Effector memory CD4-positive, alpha-beta T cell (primary cell): ENCODE data around the gene KLRG1.
A peak's percentile ranks its signal among the peaks of the same experiment; 100 is the strongest.

Experiments
- DNase-seq, 3 donors: peaks; one replicate each; pipeline ENCODE4 v3.0.0-alpha.2; 2020
- H3K27ac ChIP-seq: 2 replicates; pipeline ENCODE4 v1.7.0; 2013; ENCODE audit warnings: mild to moderate bottlenecking, low read length, moderate library complexity; ENCODE audit not compliant: insufficient read depth, poor library complexity, severe bottlenecking
- H3K27me3 ChIP-seq: replicated peaks from 2 replicates; pipeline ENCODE4 v1.7.0; 2013; ENCODE audit warnings: mild to moderate bottlenecking, low read length; ENCODE audit not compliant: insufficient read depth, control insufficient read depth, poor library complexity, severe bottlenecking
- H3K36me3 ChIP-seq: 2 replicates; pipeline ENCODE4 v1.7.0; 2013; ENCODE audit warnings: mild to moderate bottlenecking, low read length, moderate library complexity; ENCODE audit not compliant: control insufficient read depth, insufficient read depth
- H3K4me1 ChIP-seq: 2 replicates; pipeline ENCODE4 v1.7.0; 2013; ENCODE audit warnings: low read length, mild to moderate bottlenecking; ENCODE audit not compliant: control insufficient read depth, insufficient read depth, poor library complexity, severe bottlenecking
- H3K4me3 ChIP-seq: 2 replicates; pipeline ENCODE4 v1.7.0; 2013; ENCODE audit warnings: low read length, low read depth, mild to moderate bottlenecking; ENCODE audit not compliant: insufficient read depth, poor library complexity, severe bottlenecking
- H3K9me3 ChIP-seq: 2 replicates; pipeline ENCODE4 v1.7.0; 2013; ENCODE audit warnings: mild to moderate bottlenecking, low read length, moderate library complexity; ENCODE audit not compliant: control insufficient read depth
- total RNA-seq, 3 donors: gene quantifications; one replicate each; lab custom pipeline; 2026; lab: John Stamatoyannopoulos, UW

KLRG1 gene
- total RNA-seq = 39.5 to 119 (median 52.0) reads per million in 3 donors

- no peak for DNase-seq
- Histone ChIP-seq H3K4me3 (peak within 1 kb of the TSS; percentile 41), H3K27ac (peak within 1 kb of the TSS; percentile 38), H3K36me3 (no peaks in the 10 kb centered on the region), H3K4me1 (peaks cover 17% of the 10 kb centered on the region), H3K27me3 (no peaks in the 10 kb centered on the region), H3K9me3 (no peaks in the 10 kb centered on the region)
Measured at GRCh38 chr12:8989413-8989812, at the start of gene KLRG1. Gene KLRG1, plus strand, starts transcription at chr12:8989546. Its CDS starts 90 bp downstream, at chr12:8989636.

GRCh38 chr12:8941691-8942478 is 47.5 kb upstream of the KLRG1 start:
- H3K36me3 ChIP-seq = peaks cover 48% of the 10 kb centered on the region
- no peak overlapping the region for H3K4me3 ChIP-seq
- H3K27me3 ChIP-seq = no peaks in the 10 kb centered on the region
- peaks cover 3% of the 10 kb centered on the region for H3K4me1 ChIP-seq
- no peaks in the 10 kb centered on the region for H3K9me3 ChIP-seq
- no peak overlapping the region for H3K27ac ChIP-seq
- no peak for DNase-seq

DNA sequence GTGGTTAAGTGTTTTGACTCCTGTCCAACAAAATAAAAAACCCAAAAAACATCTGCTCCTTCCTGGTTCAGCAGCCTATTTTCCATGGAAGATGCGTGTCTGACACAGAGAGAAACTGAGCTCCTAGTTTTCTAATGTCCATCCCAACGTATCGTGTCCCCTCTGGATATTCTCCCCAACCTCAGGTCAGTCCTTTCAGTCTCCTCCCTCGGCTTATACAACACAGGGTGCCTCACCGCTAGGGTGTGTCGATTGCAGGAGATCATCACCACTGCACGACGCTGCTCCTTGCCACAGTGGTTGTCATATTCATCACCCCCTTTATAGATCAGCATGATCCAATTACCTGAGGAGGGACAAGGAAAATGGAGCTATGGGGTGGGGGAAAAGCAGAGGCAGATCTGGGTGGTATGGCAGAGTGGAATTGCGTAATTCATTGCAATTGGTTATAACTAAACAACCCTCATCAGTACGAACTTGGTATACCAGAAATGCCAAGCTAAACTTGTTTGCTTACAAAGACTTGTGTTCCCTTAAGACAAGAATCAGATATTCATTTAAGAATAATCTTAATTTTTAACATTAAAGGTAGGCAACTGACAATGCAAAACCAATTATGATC is 45.7 kb upstream of the KLRG1 start:
- Histone ChIP-seq H3K27ac (no peak overlapping the region), H3K4me3 (no peak overlapping the region), H3K9me3 (no peaks in the 10 kb centered on the region), H3K27me3 (no peaks in the 10 kb centered on the region), H3K36me3 (peaks cover 47% of the 10 kb centered on the region), H3K4me1 (peaks cover 4% of the 10 kb centered on the region)
- DNase-seq = no peak

DNA sequence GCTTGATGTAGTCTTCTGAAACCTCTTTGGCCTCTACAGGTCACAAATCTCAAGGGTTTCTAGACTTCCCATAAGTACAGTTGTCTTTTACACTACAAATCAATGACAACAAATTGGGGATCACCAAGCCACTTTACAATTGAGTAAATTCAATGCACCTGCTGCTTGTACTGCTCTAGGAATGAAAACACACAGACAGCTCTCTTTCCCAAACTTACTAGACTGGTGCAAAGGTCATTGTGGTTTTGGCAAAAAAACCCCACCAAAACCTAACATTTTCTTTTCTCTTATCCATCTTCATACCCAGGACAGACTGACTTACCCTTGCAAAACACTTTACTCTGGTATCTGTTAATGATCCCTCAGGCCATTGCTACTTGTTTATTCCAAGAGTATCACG is 42.6 kb upstream of the KLRG1 start:
- Histone ChIP-seq H3K27me3 (no peaks in the 10 kb centered on the region), H3K9me3 (no peaks in the 10 kb centered on the region), H3K4me3 (no peak overlapping the region), H3K4me1 (peaks cover 10% of the 10 kb centered on the region), H3K27ac (no peak overlapping the region), H3K36me3 (peaks cover 42% of the 10 kb centered on the region)
- no peak for DNase-seq

GRCh38 chr12:8947737-8948136 is 41.6 kb upstream of the KLRG1 start:
- H3K27ac ChIP-seq = peak overlapping the region; percentile 99
- no peak overlapping the region for H3K4me3 ChIP-seq

DNA sequence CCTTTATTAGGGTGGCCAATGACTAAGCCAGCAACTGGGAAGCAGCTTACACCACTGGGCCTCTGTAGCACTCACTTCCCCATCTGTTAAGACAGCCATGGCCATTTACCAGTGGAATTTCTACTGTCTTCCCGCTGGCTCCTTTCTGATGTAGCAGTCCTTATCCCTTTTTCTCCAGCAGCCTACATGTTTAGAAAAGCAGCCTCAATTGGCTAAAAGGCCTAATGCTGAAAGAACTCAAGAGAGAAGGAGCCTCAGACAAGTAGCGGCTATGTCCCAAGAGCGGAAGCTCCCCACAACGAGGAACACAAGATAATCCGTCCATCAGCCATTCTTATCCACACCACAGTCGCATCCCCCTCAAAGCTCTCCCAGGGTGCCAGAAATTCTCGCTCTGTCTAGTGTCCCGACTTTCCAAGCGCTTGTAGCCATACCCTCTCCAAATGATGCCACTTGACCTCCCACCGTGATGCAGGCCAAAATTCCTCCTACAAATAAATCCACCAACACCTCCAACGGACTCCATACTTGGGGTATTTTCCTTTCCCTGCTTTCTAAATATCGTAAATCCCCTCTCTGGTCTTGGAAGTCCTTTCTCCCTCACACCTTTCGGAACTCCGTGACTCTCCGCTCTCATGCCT is 40.5 kb upstream of the KLRG1 start:
- Histone ChIP-seq H3K9me3 (no peaks in the 10 kb centered on the region), H3K27me3 (no peaks in the 10 kb centered on the region), H3K4me3 (peak overlapping the region; percentile 96), H3K36me3 (peaks cover 22% of the 10 kb centered on the region), H3K27ac (peak overlapping the region; percentile 99), H3K4me1 (peaks cover 28% of the 10 kb centered on the region)
- DNase-seq = no peak

More at GRCh38 chr12:8947737-8948136, 41.6 kb upstream of the KLRG1 start:
- Histone ChIP-seq H3K4me1 (peaks cover 19% of the 10 kb centered on the region), H3K9me3 (no peaks in the 10 kb centered on the region), H3K27me3 (no peaks in the 10 kb centered on the region), H3K36me3 (peaks cover 32% of the 10 kb centered on the region)
- no peak for DNase-seq

DNA sequence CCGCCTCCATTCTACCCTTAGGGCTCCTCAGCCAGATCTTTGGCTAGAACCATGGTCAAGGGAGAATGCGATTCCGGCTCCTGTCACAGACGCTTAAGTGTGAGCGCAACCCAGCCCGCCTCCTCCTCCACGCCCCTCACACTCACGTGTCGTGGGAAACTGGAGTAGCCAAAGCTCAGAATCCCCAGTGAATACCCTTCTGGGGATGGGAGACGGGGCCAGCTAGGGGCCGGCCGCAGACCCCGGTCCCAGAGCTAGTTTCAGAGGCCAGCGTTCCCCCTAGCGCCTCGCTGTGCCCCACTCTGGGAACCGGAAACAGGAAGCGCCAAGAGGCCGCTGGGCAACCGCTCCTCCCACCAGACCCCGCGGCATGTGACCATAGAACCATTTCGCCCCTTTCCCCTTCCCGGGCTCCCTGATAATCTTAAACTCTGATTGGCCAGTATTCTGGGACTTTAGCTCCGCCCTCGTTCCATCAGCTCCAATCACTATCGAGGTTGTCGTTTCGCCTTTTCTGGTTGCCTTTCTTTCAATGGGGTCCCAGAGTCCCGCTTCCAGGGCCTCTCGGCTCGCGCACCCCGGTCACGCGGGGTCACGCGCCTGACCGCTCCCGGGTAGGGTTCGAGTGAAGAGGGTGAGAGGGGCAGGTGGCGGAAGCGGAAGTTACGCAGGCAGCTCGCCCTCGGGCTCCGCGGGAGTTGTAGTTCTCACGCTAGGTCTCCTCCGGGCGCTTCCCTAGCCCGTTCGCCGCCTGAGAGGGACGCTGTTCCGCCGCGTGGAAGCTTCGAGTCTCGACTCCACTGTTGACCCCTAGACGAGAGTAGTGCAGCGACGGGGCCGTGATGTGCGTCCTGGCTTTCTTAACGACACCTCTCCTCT is 39.8 kb upstream of the KLRG1 start, which contains the start of gene M6PR:
Gene M6PR, minus strand, starts transcription at position 304 of the 879 bp plus-strand sequence. CDS start 3,241 bp downstream, outside the sequence.
- Histone ChIP-seq H3K9me3 (no peaks in the 10 kb centered on the region), H3K36me3 (peaks cover 15% of the 10 kb centered on the region), H3K27me3 (no peaks in the 10 kb centered on the region), H3K4me3 (peak within 1 kb of the TSS; percentile 96), H3K4me1 (peaks cover 31% of the 10 kb centered on the region), H3K27ac (peak within 1 kb of the TSS; percentile 99)
- peak; percentile 75 to 83 (median 80) for DNase-seq

- Histone ChIP-seq H3K36me3 (peaks cover 10% of the 10 kb centered on the region), H3K9me3 (no peaks in the 10 kb centered on the region), H3K27ac (peak overlapping the region; percentile 99), H3K27me3 (no peaks in the 10 kb centered on the region), H3K4me1 (peaks cover 37% of the 10 kb centered on the region), H3K4me3 (peak overlapping the region; percentile 96)
- DNase-seq = no peak
Measured at GRCh38 chr12:8950221-8950527, 39.2 kb upstream of the KLRG1 start.

DNA sequence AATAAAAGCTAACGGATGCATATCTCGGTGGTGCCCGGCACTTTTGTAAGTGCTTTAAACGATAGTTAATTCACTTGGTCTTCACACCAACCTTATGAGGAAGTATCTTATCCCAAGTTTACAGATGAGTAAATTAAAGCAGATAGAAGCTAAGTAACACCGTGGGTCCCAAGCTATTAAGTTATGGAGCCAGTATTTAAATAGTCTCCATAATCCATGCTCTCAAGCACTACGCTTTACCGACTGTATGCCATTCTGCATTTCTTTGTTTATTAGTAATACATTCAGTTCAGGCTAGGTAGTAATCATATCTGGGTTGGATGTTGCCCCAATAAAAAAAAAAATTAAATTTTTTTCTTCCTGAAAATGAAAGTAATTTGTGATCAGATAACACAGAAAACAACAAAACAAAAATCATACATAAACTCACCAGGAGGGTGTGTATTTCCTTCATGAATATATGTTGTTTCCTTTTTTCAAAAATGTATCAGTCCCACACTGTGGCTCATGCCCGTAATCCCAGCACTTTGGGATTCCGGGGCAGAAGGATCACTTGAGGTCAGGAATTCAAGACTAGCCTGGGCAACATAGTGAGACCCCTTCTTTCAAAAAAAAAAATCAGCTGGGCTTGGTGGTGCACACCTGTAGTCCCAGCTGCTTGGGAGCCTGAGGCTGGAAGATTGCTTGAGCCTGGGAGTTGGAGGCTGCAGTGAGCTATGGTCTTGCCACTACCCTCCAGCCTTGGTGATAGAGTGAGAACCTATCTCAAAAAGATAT is 38.5 kb upstream of the KLRG1 start:
- Histone ChIP-seq H3K9me3 (no peaks in the 10 kb centered on the region), H3K4me1 (peaks cover 44% of the 10 kb centered on the region), H3K27me3 (no peaks in the 10 kb centered on the region), H3K4me3 (peak overlapping the region; percentile 96), H3K36me3 (peaks cover 3% of the 10 kb centered on the region), H3K27ac (peak overlapping the region; percentile 99)
- no peak for DNase-seq
